ENCODE data around the gene ISG20. TPM values are rescaled to one million over a fixed set of nuclear protein-coding genes. Genes with fewer than 3 reads are reported as not detected.

Gene ISG20
- total and polyA plus RNA-seq, 2 of the 8 experiments (the other 6 are each of a cell fraction or from before 2014, with no cell fraction given) = 2.9 to 5.2 TPM

DNA sequence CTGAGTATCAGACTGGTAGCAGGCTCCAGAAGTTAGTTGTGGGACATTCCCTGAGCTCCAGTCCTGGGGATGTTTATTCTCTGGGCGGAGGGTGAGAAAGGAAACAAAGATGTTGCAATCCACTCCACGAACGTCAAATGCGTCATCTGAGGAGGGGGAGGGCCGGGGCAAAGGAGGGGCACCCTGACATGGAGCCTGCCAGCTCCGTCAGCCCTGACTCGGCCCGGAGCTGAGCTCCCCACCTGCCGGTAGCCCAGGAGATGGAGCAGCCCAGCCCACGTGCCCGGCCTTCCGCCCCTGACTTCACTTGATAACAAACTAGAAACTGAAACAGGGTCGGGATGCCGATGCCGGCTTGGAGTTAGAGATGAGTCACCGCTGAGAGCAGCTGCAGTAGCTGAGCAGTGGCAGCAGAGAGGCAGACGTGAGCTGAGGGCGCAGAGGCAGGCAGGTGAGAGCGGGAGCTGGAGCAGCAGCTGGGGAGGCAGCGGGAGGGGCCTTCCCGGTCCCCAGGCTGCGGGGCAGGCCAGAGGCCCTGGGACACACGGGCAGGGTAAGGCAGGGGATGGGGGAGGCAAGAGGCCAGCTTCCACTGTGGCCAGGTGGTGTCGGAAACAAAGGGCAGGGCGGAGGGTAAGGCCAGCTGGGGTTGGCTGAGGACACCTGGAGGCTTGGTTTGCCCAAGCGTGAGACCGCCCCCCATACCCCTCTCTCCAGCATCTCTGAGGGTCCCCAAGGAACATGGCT, at the start of gene ISG20 (continued):
- TF ChIP-seq USF2 (IDR thresholded peaks at IDR 0.05; ENCODE audit: low read length) (peak; percentile 69), SAP30 (IDR thresholded peaks at IDR 0.05; ENCODE audit: insufficient read depth, insufficient replicate concordance, low read length) (peak; percentile 20), HDAC2 (IDR thresholded peaks at IDR 0.05; ENCODE audit: borderline replicate concordance in 1 of 2, low read depth in 2 of 2, low read length in 2 of 2) (peak in 1 of 2 experiments; percentile 64; a peak in 1 of 4 replicates), ZNF274 (IDR thresholded peaks at IDR 0.05; ENCODE audit: borderline replicate concordance, extremely low read depth, low read length) (no peak), RFX5 (IDR thresholded peaks at IDR 0.05; ENCODE audit: borderline replicate concordance, low read depth, low read length) (no peak), EZH2 (IDR thresholded peaks at IDR 0.05; ENCODE audit: low read depth, low read length, severe bottlenecking) (no peak), BCL11A (IDR thresholded peaks at IDR 0.05; ENCODE audit: low read depth in 2 of 2, low read length in 2 of 2) (no peak), CREB1 (IDR thresholded peaks at IDR 0.05) (peak; percentile 91), EGR1 (IDR thresholded peaks at IDR 0.05; ENCODE audit: borderline replicate concordance, low read depth, low read length) (no peak), TBP (IDR thresholded peaks at IDR 0.05; ENCODE audit: low read depth, low read length) (peak; percentile 60; the same call in 1 of the 2 replicates), E2F6 (IDR thresholded peaks at IDR 0.05) (peak; percentile 88), CBX8 (IDR thresholded peaks at IDR 0.05; ENCODE audit: borderline replicate concordance, low read depth, low read length) (no peak)
